ENCODE results near the gene SFRP5. TPM values are rescaled to one million over a fixed set of nuclear protein-coding genes. Genes with fewer than 3 reads are reported as not detected.

The SFRP5 gene
- total RNA-seq, 1 experiment from 2014 or later: 3.5 TPM

DNA sequence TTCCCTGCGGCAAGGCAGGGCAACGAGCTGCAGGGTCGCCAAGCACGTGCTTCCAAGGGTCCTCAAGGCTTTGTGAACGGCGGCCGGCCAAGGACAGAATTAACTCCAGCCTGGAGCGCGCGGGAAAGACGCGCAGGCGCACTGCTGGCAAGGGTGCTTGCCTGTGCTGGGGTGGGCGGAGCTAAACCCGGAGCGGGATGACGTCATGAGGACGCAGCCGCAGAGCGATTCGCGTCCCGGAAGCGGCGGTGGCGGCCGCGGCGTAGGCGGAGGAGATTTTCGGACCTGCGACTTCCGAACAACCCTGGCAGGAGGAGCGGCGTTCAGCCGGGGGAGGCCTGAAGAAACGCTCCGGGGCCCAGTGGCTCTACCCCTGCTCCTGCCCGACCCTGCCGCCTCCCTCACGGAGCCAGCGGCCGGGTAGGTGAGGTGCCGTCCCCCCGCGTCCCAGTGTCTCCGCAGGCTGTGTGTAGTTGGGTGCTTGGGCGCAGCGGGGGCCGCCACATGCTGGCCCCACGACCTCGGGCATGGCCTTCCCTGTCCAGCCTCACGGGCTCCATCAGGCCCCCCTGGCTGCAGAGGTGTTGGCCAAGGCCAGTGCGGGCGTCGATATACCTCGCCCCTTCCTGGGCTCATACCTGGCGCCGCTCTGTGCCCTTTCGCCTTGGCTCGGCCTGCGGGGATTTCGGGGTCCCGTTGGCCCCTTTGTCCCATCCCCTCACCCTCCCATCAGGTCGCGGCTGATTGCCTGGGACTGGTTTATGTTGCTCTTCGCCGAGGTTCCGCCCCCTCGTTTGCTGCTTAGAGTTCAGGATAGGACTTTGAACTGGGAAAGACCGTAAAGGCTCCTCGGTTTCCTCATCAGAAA lies 34.7 kb downstream of the SFRP5 start, which contains the start of gene ZFYVE27 (continued):
- TF ChIP-seq, protein P1, sequence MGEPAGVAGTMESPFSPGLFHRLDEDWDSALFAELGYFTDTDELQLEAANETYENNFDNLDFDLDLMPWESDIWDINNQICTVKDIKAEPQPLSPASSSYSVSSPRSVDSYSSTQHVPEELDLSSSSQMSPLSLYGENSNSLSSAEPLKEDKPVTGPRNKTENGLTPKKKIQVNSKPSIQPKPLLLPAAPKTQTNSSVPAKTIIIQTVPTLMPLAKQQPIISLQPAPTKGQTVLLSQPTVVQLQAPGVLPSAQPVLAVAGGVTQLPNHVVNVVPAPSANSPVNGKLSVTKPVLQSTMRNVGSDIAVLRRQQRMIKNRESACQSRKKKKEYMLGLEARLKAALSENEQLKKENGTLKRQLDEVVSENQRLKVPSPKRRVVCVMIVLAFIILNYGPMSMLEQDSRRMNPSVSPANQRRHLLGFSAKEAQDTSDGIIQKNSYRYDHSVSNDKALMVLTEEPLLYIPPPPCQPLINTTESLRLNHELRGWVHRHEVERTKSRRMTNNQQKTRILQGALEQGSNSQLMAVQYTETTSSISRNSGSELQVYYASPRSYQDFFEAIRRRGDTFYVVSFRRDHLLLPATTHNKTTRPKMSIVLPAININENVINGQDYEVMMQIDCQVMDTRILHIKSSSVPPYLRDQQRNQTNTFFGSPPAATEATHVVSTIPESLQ (CRISPR knock-in tag; IDR thresholded peaks at IDR 0.05): peak; percentile 91
- TF ChIP-seq CREM (CRISPR knock-in tag; IDR thresholded peaks at IDR 0.05) (peak; percentile 96), KAT7 (CRISPR knock-in tag; IDR thresholded peaks at IDR 0.05; ENCODE audit: borderline replicate concordance) (peak; percentile 98), CREB1 (CRISPR knock-in tag; IDR thresholded peaks at IDR 0.05) (peak; percentile 100), SOX15 (CRISPR knock-in tag; IDR thresholded peaks at IDR 0.05) (no peak), ZNF317 (CRISPR knock-in tag; IDR thresholded peaks at IDR 0.05; ENCODE audit: borderline replicate concordance, low read depth) (peak; percentile 91), FOXP1 (CRISPR knock-in tag; IDR thresholded peaks at IDR 0.05; ENCODE audit: borderline replicate concordance) (peak; percentile 100), ZNF219 (CRISPR knock-in tag; IDR thresholded peaks at IDR 0.05; ENCODE audit: borderline replicate concordance) (peak; percentile 98), ESRRA (CRISPR knock-in tag; IDR thresholded peaks at IDR 0.05; ENCODE audit: borderline replicate concordance) (peak; percentile 99), SMAD4 (CRISPR knock-in tag; IDR thresholded peaks at IDR 0.05) (peak; percentile 98), NR1H2 (CRISPR knock-in tag; IDR thresholded peaks at IDR 0.05) (peak; percentile 96), ZNF423 (CRISPR knock-in tag; IDR thresholded peaks at IDR 0.05) (peak; percentile 54; the same call in 1 of the 2 replicates), MYBL2 (CRISPR knock-in tag; IDR thresholded peaks at IDR 0.05) (peak; percentile 99), NFYB (CRISPR knock-in tag; conservative IDR thresholded peaks at IDR 0.05; ENCODE audit: low read depth) (peak; percentile 66)
- TF ChIP-seq, protein P2, sequence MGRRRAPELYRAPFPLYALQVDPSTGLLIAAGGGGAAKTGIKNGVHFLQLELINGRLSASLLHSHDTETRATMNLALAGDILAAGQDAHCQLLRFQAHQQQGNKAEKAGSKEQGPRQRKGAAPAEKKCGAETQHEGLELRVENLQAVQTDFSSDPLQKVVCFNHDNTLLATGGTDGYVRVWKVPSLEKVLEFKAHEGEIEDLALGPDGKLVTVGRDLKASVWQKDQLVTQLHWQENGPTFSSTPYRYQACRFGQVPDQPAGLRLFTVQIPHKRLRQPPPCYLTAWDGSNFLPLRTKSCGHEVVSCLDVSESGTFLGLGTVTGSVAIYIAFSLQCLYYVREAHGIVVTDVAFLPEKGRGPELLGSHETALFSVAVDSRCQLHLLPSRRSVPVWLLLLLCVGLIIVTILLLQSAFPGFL (CRISPR knock-in tag; IDR thresholded peaks at IDR 0.05; ENCODE audit: borderline replicate concordance): peak; percentile 97; the same call in 1 of the 2 replicates
- TF ChIP-seq, protein P3, sequence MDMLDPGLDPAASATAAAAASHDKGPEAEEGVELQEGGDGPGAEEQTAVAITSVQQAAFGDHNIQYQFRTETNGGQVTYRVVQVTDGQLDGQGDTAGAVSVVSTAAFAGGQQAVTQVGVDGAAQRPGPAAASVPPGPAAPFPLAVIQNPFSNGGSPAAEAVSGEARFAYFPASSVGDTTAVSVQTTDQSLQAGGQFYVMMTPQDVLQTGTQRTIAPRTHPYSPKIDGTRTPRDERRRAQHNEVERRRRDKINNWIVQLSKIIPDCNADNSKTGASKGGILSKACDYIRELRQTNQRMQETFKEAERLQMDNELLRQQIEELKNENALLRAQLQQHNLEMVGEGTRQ (CRISPR knock-in tag; IDR thresholded peaks at IDR 0.05): peak; percentile 66; the same call in 1 of the 2 replicates
- TF ChIP-seq, protein P4, sequence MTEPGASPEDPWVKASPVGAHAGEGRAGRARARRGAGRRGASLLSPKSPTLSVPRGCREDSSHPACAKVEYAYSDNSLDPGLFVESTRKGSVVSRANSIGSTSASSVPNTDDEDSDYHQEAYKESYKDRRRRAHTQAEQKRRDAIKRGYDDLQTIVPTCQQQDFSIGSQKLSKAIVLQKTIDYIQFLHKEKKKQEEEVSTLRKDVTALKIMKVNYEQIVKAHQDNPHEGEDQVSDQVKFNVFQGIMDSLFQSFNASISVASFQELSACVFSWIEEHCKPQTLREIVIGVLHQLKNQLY (CRISPR knock-in tag; IDR thresholded peaks at IDR 0.05): peak; percentile 99
- TF ChIP-seq, protein P5, sequence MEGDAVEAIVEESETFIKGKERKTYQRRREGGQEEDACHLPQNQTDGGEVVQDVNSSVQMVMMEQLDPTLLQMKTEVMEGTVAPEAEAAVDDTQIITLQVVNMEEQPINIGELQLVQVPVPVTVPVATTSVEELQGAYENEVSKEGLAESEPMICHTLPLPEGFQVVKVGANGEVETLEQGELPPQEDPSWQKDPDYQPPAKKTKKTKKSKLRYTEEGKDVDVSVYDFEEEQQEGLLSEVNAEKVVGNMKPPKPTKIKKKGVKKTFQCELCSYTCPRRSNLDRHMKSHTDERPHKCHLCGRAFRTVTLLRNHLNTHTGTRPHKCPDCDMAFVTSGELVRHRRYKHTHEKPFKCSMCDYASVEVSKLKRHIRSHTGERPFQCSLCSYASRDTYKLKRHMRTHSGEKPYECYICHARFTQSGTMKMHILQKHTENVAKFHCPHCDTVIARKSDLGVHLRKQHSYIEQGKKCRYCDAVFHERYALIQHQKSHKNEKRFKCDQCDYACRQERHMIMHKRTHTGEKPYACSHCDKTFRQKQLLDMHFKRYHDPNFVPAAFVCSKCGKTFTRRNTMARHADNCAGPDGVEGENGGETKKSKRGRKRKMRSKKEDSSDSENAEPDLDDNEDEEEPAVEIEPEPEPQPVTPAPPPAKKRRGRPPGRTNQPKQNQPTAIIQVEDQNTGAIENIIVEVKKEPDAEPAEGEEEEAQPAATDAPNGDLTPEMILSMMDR (IDR thresholded peaks at IDR 0.05): no peak
- TF ChIP-seq, protein P6, sequence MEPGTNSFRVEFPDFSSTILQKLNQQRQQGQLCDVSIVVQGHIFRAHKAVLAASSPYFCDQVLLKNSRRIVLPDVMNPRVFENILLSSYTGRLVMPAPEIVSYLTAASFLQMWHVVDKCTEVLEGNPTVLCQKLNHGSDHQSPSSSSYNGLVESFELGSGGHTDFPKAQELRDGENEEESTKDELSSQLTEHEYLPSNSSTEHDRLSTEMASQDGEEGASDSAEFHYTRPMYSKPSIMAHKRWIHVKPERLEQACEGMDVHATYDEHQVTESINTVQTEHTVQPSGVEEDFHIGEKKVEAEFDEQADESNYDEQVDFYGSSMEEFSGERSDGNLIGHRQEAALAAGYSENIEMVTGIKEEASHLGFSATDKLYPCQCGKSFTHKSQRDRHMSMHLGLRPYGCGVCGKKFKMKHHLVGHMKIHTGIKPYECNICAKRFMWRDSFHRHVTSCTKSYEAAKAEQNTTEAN (CRISPR knock-in tag; IDR thresholded peaks at IDR 0.05): peak; percentile 99
- TF ChIP-seq, protein P7, sequence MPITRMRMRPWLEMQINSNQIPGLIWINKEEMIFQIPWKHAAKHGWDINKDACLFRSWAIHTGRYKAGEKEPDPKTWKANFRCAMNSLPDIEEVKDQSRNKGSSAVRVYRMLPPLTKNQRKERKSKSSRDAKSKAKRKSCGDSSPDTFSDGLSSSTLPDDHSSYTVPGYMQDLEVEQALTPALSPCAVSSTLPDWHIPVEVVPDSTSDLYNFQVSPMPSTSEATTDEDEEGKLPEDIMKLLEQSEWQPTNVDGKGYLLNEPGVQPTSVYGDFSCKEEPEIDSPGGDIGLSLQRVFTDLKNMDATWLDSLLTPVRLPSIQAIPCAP (CRISPR knock-in tag; IDR thresholded peaks at IDR 0.05): peak; percentile 99
- TF ChIP-seq, protein P8, sequence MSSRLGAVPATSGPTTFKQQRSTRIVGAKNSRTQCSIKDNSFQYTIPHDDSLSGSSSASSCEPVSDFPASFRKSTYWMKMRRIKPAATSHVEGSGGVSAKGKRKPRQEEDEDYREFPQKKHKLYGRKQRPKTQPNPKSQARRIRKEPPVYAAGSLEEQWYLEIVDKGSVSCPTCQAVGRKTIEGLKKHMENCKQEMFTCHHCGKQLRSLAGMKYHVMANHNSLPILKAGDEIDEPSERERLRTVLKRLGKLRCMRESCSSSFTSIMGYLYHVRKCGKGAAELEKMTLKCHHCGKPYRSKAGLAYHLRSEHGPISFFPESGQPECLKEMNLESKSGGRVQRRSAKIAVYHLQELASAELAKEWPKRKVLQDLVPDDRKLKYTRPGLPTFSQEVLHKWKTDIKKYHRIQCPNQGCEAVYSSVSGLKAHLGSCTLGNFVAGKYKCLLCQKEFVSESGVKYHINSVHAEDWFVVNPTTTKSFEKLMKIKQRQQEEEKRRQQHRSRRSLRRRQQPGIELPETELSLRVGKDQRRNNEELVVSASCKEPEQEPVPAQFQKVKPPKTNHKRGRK (CRISPR knock-in tag; IDR thresholded peaks at IDR 0.05; ENCODE audit: borderline replicate concordance): peak; percentile 97
- TF ChIP-seq, protein P9, sequence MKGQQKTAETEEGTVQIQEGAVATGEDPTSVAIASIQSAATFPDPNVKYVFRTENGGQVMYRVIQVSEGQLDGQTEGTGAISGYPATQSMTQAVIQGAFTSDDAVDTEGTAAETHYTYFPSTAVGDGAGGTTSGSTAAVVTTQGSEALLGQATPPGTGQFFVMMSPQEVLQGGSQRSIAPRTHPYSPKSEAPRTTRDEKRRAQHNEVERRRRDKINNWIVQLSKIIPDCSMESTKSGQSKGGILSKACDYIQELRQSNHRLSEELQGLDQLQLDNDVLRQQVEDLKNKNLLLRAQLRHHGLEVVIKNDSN (CRISPR knock-in tag; IDR thresholded peaks at IDR 0.05): peak; percentile 93
- TF ChIP-seq, protein P10, sequence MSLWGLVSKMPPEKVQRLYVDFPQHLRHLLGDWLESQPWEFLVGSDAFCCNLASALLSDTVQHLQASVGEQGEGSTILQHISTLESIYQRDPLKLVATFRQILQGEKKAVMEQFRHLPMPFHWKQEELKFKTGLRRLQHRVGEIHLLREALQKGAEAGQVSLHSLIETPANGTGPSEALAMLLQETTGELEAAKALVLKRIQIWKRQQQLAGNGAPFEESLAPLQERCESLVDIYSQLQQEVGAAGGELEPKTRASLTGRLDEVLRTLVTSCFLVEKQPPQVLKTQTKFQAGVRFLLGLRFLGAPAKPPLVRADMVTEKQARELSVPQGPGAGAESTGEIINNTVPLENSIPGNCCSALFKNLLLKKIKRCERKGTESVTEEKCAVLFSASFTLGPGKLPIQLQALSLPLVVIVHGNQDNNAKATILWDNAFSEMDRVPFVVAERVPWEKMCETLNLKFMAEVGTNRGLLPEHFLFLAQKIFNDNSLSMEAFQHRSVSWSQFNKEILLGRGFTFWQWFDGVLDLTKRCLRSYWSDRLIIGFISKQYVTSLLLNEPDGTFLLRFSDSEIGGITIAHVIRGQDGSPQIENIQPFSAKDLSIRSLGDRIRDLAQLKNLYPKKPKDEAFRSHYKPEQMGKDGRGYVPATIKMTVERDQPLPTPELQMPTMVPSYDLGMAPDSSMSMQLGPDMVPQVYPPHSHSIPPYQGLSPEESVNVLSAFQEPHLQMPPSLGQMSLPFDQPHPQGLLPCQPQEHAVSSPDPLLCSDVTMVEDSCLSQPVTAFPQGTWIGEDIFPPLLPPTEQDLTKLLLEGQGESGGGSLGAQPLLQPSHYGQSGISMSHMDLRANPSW (CRISPR knock-in tag; conservative IDR thresholded peaks at IDR 0.05; ENCODE audit: low read depth): peak; percentile 97; the same call in 1 of the 2 replicates
